ENCODE measurements around the gene HSD17B4. TPM values are rescaled to one million over a fixed set of nuclear protein-coding genes. Genes with fewer than 3 reads are reported as not detected.

HSD17B4 gene
- total and polyA plus RNA-seq, 2 experiments from 2014 or later = 326 to 332 TPM

- H3K4me1 ChIP-seq (ENCODE audit: insufficient read depth) = peaks cover 11% of the 10 kb centered on the region; the same call in 1 of the 2 replicates
- H3K4me1 Mint-ChIP-seq = peaks cover 21% of the 10 kb centered on the region; the same call in 2 of the 3 replicates
Measured at GRCh38 chr5:119578937-119579336, 126.6 kb downstream of the HSD17B4 start.

More at GRCh38 chr5:119578937-119579336, 126.6 kb downstream of the HSD17B4 start:
- no peak overlapping the region for H3K27ac Mint-ChIP-seq
- no peak overlapping the region for H3K4me3 ChIP-seq
- peaks cover 4% of the 10 kb centered on the region for H3K9me2 ChIP-seq (ENCODE audit: insufficient read depth)
- H4K20me1 ChIP-seq (replicated peaks; ENCODE audit: insufficient read depth) = no peaks in the 10 kb centered on the region
- H3K27me3 ChIP-seq (ENCODE audit: insufficient read depth) = no peaks in the 10 kb centered on the region
- peak; percentile 87 for ATAC-seq
- no peaks in the 10 kb centered on the region for H3K36me3 ChIP-seq (ENCODE audit: insufficient read depth)
- no peak overlapping the region for H2AFZ ChIP-seq
- H3K4me3 Mint-ChIP-seq = no peak overlapping the region
- no peak overlapping the region for H3K4me2 ChIP-seq
- no peaks in the 10 kb centered on the region for H3F3A ChIP-seq (replicated peaks; ENCODE audit: low read depth)
- no peaks in the 10 kb centered on the region for H3K9me3 Mint-ChIP-seq
- H3K27ac ChIP-seq (ENCODE audit: low read depth) = no peak overlapping the region
- H3K79me2 ChIP-seq (replicated peaks; ENCODE audit: insufficient read depth) = no peaks in the 10 kb centered on the region
- TF ChIP-seq ZNF331 (CRISPR knock-in tag; IDR thresholded peaks at IDR 0.05; ENCODE audit: low read depth) (no peak), ZNF114 (CRISPR knock-in tag; IDR thresholded peaks at IDR 0.05) (peak; percentile 26; the same call in 1 of the 2 replicates), EZH2phosphoT487 (IDR thresholded peaks at IDR 0.05; ENCODE audit: unreplicated experiment) (no peak), NANOG (IDR thresholded peaks at IDR 0.05; ENCODE audit: borderline replicate concordance) (no peak), STAT1 (IDR thresholded peaks at IDR 0.05; ENCODE audit: unreplicated experiment) (no peak), JUNB (IDR thresholded peaks at IDR 0.05; ENCODE audit: unreplicated experiment) (no peak), CREB1 (CRISPR knock-in tag; IDR thresholded peaks at IDR 0.05; ENCODE audit: low read depth) (0 out of 2 replicates have a peak, but pooled peaks have one; percentile 11)
- TF ChIP-seq, protein P1, sequence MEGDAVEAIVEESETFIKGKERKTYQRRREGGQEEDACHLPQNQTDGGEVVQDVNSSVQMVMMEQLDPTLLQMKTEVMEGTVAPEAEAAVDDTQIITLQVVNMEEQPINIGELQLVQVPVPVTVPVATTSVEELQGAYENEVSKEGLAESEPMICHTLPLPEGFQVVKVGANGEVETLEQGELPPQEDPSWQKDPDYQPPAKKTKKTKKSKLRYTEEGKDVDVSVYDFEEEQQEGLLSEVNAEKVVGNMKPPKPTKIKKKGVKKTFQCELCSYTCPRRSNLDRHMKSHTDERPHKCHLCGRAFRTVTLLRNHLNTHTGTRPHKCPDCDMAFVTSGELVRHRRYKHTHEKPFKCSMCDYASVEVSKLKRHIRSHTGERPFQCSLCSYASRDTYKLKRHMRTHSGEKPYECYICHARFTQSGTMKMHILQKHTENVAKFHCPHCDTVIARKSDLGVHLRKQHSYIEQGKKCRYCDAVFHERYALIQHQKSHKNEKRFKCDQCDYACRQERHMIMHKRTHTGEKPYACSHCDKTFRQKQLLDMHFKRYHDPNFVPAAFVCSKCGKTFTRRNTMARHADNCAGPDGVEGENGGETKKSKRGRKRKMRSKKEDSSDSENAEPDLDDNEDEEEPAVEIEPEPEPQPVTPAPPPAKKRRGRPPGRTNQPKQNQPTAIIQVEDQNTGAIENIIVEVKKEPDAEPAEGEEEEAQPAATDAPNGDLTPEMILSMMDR (conservative IDR thresholded peaks at IDR 0.05; ENCODE audit: low read depth in 2 of 2) = peak; percentile 64 to 73
- TF ChIP-seq, protein P2, sequence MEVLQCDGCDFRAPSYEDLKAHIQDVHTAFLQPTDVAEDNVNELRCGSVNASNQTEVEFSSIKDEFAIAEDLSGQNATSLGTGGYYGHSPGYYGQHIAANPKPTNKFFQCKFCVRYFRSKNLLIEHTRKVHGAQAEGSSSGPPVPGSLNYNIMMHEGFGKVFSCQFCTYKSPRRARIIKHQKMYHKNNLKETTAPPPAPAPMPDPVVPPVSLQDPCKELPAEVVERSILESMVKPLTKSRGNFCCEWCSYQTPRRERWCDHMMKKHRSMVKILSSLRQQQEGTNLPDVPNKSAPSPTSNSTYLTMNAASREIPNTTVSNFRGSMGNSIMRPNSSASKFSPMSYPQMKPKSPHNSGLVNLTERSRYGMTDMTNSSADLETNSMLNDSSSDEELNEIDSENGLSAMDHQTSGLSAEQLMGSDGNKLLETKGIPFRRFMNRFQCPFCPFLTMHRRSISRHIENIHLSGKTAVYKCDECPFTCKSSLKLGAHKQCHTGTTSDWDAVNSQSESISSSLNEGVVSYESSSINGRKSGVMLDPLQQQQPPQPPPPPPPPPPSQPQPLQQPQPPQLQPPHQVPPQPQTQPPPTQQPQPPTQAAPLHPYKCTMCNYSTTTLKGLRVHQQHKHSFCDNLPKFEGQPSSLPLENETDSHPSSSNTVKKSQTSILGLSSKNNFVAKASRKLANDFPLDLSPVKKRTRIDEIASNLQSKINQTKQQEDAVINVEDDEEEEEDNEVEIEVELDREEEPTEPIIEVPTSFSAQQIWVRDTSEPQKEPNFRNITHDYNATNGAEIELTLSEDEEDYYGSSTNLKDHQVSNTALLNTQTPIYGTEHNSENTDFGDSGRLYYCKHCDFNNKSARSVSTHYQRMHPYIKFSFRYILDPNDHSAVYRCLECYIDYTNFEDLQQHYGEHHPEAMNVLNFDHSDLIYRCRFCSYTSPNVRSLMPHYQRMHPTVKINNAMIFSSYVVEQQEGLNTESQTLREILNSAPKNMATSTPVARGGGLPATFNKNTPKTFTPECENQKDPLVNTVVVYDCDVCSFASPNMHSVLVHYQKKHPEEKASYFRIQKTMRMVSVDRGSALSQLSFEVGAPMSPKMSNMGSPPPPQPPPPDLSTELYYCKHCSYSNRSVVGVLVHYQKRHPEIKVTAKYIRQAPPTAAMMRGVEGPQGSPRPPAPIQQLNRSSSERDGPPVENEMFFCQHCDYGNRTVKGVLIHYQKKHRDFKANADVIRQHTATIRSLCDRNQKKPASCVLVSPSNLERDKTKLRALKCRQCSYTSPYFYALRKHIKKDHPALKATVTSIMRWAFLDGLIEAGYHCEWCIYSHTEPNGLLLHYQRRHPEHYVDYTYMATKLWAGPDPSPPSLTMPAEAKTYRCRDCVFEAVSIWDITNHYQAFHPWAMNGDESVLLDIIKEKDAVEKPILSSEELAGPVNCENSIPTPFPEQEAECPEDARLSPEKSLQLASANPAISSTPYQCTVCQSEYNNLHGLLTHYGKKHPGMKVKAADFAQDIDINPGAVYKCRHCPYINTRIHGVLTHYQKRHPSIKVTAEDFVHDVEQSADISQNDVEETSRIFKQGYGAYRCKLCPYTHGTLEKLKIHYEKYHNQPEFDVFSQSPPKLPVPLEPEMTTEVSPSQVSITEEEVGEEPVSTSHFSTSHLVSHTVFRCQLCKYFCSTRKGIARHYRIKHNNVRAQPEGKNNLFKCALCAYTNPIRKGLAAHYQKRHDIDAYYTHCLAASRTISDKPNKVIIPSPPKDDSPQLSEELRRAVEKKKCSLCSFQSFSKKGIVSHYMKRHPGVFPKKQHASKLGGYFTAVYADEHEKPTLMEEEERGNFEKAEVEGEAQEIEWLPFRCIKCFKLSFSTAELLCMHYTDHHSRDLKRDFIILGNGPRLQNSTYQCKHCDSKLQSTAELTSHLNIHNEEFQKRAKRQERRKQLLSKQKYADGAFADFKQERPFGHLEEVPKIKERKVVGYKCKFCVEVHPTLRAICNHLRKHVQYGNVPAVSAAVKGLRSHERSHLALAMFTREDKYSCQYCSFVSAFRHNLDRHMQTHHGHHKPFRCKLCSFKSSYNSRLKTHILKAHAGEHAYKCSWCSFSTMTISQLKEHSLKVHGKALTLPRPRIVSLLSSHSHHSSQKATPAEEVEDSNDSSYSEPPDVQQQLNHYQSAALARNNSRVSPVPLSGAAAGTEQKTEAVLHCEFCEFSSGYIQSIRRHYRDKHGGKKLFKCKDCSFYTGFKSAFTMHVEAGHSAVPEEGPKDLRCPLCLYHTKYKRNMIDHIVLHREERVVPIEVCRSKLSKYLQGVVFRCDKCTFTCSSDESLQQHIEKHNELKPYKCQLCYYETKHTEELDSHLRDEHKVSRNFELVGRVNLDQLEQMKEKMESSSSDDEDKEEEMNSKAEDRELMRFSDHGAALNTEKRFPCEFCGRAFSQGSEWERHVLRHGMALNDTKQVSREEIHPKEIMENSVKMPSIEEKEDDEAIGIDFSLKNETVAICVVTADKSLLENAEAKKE (CRISPR knock-in tag; IDR thresholded peaks at IDR 0.05) = peak; percentile 97
- DNase-seq (ENCODE audit: low spot score) = peak; percentile 92
- no peaks in the 10 kb centered on the region for H3K36me3 Mint-ChIP-seq (ENCODE audit: low read depth)
- H3K27me3 Mint-ChIP-seq (ENCODE audit: insufficient read depth, low read depth, poor library complexity) = peaks cover 2% of the 10 kb centered on the region
